ENCODE results near the gene PTGFRN.

DNA sequence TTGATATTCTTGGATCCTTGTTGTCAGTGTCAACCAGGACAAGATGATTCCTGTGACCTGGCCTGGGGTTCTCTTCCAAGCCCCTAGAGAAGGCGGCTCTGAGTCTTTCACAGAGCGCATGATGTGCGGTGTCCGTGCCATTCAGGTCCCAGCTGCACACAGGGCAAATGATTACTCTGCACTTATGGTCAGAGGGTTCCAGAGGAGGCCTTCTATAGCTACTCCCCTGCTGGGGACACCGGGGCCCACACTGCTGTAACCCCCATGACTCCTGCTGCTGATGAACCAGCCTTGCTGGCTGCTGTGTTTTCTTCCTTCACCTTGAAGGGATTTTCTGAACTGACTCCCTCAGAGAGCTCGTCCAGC is 1.5 kb downstream of the PTGFRN start:
- TF ChIP-seq, protein P1, sequence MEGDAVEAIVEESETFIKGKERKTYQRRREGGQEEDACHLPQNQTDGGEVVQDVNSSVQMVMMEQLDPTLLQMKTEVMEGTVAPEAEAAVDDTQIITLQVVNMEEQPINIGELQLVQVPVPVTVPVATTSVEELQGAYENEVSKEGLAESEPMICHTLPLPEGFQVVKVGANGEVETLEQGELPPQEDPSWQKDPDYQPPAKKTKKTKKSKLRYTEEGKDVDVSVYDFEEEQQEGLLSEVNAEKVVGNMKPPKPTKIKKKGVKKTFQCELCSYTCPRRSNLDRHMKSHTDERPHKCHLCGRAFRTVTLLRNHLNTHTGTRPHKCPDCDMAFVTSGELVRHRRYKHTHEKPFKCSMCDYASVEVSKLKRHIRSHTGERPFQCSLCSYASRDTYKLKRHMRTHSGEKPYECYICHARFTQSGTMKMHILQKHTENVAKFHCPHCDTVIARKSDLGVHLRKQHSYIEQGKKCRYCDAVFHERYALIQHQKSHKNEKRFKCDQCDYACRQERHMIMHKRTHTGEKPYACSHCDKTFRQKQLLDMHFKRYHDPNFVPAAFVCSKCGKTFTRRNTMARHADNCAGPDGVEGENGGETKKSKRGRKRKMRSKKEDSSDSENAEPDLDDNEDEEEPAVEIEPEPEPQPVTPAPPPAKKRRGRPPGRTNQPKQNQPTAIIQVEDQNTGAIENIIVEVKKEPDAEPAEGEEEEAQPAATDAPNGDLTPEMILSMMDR (IDR thresholded peaks at IDR 0.05) = no peak
- TF ChIP-seq EZH2 (IDR thresholded peaks at IDR 0.05) = no peak
